ENCODE results near the gene IL17C.
"Not testable (repeated sequence)": the region's sequence is repeated elsewhere in the genome, so short reads cannot be mapped to it uniquely, and the experiment has no call there.

IL17C gene, protein sequence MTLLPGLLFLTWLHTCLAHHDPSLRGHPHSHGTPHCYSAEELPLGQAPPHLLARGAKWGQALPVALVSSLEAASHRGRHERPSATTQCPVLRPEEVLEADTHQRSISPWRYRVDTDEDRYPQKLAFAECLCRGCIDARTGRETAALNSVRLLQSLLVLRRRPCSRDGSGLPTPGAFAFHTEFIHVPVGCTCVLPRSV

DNA sequence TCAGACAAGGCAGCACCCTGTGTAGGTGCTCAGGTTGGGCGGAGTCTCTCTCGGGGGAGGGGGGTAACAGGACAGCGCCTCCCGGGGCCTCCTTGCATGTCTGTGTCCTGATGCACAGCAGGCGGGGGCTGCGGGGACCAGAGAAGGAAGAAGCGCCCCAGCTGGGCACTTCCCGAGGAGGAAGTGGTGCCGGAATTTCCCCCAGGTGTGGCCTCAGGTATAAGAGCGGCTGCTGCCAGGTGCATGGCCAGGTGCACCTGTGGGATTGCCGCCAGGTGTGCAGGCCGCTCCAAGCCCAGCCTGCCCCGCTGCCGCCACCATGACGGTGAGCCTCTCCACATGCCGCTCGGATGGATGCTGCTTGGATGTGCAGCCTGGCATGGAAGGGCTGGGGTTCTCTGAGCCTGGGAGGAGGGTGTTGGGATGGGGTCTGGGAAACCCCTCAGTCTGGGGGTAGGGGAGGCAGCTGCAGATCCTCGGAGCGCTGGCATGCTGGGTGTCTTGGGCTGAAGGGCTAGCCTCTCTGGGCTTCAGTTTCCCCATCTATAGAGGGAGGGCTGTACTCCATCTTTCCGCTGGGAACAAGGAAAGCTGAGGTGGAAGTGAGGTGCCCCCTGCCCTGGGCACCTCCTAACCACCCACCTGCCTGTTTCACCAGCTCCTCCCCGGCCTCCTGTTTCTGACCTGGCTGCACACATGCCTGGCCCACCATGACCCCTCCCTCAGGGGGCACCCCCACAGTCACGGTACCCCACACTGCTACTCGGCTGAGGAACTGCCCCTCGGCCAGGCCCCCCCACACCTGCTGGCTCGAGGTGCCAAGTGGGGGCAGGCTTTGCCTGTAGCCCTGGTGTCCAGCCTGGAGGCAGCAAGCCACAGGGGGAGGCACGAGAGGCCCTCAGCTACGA, at the start of gene IL17C:
Gene IL17C (plus strand): TSS at position 250 of the 908 bp plus-strand sequence. CDS start 70 bp downstream, at position 320.
- peak; percentile 31 for DNase-seq

DNA sequence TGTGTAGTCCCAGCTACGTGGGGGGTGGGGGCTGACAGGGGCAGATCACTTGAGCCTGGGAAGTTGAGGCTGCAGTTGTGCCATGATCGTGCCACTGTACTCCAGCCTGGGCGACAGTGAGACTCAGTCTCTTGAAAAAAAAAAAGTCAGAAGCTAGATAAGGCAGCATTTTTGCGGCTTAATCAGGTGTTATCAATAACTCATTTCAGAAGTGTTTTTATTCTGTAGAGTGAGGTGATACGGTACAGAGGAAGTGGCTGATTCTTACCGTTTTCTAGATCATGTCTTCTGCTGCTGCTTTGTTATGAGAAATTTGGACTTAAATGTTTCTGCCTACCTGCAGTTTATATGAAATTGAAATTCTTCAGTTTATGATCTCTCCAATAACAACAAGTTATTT, 49.6 kb upstream of the IL17C start:
- DNase-seq = no peak

DNA sequence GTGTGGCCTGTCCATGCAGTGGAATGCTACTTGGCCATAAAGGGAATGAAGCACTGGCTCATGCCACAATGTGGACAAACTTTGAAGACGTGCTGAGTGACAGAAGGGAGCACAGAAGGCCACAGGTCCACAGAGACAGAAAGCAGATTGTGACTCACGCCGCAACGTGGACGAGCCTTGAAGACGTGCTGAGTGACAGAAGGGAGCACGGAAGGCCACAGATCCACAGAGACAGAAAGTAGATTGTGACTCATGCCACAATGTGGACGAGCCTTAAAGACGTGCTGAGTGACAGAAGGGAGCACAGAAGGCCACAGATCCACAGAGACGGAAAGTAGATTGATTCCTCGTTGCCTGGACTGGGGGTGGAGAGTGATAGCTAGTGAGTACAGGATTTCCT, 48.9 kb upstream of the IL17C start:
- peak; percentile 32 for DNase-seq

DNA sequence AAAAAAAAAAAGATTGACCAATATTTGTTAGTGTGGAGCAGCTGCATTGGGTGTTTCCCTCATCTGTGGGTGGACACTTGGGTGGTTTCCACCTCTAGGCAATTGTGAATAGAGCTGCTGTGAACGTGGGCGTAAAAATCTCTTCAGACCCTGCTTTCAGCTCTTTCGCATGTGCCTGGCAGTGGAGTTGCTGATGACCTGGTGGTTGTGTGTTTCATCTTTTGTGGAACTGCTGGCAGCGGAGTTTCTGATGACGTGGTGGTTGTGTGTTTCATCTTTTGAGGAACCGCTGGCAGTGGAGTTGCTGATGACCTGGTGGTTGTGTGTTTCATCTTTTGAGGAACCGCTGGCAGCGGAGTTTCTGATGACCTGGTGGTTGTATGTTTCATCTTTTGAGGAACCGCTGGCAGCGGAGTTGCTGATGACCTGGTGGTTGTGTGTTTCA, 46.8 kb upstream of the IL17C start:
- peak; percentile 22 for DNase-seq

DNA sequence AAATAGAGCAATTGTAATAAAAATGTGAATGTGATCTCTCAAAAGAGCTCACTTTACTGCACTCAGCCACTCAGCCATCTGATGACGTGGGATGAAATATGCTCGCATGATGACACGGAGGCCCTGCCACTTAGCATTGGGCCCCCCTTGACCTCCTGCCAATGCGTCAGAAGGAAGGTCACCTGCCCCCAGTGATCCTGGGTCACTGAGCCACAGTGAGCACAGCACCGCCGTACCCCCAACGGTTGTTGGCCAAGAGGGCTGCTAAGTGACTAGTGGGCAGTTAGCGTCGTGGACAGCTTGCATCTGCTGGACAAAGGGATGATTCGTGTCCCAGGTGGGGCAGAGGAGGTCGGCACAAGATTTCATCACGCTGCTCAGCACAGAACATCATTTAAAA, 45.3 kb upstream of the IL17C start:
- no peak for DNase-seq

DNA sequence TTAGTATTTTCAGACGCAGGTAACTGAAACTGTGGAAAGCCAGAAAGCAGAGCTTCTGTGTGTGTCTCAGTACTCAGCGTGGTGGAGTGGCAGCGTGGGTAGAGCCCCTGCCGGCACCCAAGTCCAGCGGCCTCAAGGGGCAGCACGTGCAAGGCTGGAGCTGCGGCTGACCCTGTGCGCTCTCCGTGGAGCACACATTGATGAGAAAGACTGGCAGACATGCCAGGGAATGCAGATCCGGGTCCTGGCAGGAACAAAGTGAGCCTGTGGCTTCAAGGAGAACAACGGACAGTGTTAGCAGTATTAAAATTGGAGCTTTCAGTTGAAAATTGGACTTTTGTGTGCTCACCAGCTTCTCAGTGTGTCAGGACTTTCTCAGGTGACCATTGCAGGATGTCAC, 44.9 kb upstream of the IL17C start:
- no peak for DNase-seq

DNA sequence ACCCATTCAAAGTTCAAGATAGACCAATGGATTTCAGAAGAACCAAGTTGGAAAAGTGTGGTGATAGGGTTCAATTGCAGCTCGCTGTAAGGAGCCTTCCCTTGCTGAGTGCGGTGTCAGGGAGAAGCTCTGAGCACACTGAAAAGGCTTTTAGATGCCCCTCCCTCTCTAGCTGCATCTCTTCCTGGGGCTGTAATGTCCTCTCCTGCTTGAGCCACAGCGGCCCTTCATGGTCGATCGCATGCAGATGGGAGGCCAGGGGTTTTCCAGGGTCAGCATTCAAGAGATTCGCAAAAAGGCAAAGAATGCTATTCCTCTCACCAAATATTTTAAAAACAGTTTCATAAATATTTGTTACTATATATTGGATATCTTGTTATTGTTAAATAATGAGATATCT, 44.5 kb upstream of the IL17C start:
- DNase-seq = no peak

DNA sequence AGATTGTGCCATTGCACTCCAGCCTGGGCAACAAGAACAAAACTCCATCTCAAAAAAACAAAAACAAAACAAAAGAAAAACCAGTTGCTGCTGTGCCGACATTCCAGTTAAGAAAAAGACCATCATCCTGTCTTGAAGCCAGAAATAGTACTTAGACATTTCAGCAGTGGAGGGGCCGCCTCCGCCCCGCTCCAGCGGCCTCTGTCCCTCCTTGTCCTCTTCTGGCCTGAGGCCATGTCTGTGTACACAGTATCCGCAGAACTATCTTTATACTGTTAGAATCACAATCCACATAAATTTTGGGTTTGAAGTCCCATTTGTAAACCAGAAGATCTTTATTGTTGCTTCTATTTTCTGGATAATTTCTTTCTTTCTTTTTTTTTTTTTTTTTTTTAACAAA, 43.3 kb upstream of the IL17C start:
- no peak for DNase-seq

DNA sequence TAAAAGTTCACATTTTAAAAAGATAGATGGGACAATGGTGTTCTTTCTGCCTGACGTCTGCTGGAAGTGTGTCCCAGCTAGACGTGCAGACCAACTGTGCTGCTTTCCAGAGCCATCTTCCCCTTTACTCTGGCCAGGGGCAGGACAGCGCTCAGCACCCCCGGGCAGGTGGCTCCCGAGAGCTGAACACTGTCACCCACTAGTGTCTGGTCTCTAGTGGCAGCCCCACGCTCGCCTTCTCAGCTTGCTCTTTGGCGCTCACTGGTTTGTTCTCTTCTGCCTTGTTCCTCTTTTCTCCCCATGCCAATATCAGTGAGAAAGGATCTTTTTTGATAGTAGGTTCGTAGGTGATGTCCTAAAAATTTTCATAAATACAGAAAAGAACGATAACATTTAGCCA, 42.5 kb upstream of the IL17C start:
- no peak for DNase-seq

DNA sequence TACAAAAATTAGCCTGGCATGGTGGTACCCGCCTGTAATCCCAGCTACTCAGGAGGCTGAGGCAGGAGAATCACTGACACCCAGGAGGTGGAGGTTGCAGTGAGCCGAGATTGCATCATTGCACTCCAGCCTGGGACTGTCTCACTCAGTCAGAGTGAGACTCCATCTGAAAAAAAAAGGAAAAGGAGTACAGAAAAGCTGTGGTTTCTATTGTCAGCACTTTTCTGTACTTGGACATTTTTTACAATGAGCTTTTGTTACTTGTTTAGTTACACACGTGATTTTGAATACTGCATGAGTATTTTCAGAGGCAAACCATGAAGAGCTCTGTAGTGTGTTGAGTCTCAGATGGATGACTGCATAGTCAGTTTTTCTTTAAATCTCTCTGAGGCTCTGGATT, 41.9 kb upstream of the IL17C start:
- DNase-seq = no peak

DNA sequence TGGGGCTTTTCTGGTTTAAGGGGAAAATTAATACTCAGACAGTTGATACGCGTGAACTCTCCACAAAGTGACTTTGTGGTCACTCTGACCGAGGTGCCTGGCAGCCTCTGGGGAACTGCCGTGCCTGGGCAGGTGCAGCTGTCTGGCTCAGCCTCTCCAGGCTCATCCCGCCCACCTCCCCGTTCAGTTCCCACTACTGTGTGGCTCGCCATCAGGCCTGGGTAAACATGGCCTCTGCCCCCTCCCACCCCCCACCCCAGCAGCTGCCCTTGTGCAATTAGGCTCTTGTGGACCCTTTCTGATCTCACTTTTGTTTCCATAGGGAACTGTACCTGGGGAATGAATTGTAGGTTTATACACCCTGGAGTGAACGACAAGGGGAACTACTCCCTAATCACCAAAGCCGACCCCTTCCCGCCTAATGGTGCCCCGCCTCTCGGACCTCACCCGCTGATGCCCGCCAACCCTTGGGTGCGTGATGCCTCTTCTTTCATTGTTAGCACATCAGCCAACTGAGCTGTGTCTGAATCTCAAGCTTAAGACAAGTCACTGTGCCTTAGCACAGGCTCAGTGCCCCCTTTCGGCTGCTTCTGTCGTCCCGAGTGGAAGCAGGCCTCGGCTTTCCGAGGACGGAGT, 40.4 kb upstream of the IL17C start:
- DNase-seq = no peak

DNA sequence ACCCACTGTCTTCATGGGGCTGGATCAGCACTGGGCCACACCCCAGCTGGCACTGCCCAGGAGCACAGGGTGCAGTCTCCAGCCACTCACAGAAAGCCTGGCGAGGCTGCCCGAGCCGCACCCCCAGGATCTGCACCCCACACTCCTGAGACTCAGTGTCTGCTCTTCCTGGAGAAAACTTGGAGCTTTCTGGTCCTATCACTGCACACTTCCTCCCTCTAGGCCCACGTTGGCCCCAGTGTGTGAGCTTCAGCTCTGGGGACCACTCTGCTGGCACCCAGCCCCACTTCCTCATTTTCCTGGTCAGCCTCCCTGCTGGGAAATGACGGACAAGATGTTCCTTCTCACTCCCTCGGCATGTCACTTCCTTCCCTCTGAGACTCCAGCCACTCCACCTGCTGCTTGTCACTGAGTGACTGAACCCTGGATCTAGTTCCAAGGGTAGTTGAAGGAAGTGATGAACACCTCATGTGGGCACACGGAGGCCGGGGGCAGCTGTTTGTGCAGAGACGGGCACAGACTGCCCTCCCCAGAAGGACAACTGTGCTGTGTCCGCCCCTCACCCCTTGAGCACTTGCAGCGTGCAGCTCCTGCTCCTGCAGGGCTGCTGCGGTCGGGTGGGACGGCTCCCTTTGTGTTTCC, 39.2 kb upstream of the IL17C start:
- no peak for DNase-seq

DNA sequence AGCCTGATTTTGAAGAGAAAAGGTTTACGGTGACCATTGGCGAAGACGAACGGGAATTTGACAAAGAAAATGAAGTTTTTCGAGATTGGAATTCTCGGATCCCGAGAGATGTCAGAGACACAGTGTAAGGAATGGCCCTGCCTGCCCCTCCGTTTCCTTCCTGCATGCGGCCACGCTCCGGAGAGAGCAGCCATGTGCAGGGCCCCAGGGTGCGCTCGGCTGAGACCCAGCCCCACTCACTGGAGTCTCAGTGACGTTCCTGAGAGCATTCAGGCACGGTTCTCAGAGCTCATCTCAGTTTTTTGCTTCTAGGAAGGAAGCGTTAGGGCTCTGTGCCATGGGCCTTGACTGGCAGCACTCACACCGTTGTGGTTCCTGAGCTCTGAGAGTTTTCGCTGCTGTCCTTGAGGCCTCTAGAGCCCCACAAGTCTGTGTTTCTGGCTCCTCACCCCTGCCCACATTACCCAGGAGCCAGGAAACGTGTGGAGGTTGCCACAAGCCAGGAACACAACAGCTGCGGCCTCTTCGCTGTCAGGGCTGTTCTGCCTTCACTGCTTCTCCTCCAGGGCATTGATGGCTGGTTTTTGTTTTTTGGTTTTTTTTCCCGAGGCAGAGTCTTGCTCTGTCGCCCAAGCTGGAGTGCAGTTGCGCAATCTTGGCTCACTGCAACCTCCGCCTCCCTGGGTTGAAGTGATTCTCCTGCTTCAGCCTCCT, 38.4 kb upstream of the IL17C start:
- DNase-seq = no peak

DNA sequence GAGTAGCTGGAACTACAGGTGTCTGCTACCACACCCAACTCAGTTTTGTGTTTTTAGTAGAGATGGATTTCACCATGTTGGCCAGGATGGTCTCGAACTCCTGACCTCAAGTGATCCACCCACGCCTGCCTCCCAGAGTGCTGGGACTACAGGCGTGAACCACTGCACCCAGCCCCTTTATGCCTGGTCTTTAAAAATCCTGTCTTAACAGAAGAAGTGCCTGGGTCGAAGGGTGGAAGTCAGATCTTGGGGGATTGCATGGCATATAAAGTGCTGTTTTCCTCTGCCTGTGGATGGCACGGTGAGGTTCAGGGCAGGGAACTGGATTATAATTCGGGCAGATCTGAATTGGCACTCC, 37.9 kb upstream of the IL17C start:
- DNase-seq = no peak

DNA sequence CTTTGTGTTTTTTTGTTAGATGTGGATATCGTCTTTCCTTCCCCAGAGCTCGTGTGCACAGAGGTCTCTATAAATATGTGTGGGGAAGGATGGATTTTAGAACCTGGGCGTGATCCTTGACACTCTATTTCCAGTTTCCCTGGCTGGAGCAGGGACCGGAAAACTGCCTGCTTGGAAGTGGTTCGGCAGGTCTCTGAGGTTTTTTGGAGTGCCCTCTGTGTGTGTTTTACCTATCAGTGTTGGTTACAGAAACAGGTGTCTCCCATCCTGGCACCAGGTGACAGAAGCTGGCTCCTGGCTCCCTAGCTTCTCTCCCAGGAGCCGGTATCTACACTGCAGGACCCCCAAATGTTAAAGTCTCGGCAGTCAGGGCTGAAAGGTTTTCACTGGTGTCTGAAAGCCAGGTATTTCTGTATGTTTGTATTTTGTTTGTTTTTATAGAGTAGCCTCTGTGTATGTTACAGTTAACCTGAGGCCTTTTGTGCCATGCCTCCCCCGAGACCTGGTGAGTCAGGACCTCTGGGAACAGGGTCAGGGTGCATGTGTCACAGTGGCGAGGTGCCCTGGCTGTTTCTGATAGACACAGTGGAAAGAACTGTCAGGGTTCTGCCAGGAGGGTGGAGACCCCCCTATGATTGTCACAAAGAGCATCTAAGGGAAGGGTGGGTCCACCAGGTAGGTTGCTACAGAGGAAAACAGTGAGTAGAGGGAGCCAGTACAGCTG, 36.9 kb upstream of the IL17C start:
- no peak for DNase-seq

DNA sequence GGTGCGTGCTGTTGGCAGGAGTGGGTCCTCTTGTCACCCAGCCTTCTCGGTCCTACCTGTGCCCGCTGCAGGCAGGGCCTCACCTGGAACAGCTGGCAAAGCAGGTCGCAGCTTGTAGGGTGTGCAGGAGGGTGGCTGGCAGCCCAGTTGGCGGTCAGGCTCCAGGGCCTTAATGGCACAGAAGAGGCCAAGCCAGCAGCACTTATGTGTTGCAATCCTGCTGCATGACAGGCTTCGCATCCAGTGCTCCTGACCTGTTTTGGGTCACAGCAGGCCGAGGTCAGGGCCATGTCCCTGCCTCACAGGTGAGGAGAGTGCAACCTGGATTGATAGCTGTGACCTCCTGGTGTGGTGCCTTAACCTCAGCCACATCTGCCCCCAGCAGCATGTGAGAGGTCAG, 36.3 kb upstream of the IL17C start:
- DNase-seq = no peak

DNA sequence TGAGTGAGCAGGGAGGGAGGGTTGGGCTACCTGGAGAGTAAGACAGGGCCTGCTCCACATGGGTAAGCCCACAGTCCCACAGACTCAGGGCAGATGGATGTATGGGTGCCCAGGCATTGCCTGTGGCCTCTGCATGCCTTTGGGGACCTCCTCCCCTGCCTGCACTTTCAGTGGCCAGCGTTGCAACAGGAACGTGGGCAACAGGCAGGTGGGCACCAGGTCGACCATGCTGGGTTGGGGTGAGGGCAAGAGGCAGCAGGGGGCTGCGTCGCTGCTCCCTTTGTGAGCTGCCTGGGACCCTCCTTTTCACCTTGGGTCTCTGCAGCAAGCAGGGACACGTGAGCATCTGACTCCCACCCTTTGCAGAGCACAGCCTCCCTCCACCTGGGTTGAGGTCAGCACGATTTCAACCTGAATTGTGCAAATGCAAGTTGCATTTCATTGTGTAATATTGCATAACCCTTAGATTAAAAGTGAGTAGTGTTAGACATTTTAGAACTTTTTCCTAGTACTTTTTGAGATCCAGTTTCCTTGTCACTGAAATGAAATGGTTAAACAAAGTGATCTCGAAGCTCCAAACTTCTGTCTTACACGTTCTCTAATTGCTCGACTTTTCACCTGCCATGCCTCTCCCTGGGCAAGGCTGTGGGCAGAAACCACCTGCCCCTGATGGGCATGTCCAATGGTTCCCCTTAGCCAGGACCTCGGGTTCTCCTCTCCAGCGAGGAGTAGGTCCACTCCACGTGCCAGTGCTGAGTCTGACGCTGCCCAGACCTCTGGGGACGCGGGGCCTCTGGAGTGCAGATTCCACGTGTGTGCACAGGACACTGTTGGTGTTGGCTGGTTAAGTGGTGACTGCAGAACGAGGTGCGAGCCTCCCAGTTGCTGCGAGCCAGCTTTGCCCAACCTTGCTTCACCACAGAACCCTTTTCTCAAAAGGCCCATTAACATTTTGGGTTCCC, 32.9 kb upstream of the IL17C start:
- DNase-seq = no peak

DNA sequence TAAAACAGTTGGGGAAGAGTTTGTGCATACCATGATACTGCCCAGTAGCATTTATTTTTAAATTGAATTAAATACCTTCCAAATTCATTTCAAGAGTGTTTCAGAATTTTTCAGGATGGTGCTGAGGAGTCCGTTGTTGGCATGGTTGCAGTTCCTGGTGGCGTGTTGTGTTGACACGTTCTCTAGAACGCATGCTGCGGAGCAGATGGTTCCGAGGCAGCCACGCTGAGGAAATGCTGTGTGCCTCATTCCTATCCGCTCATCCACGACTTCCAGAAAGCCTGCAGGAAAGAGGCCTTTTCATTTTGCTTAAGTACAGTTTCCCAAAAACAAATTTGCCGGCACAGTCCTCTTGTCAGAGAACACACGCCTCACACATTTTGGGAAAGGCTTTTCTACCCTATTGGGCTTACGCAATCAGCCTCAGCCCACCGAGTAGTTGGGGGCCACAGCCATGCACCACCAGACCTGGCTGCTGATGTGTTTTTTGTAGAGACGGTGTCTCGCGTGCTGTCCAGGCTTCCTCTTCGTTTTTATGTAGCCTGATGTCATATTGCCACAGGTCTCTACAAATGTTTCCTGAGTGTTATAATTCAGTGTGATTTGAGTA, 32.1 kb upstream of the IL17C start:
- no peak for DNase-seq

DNA sequence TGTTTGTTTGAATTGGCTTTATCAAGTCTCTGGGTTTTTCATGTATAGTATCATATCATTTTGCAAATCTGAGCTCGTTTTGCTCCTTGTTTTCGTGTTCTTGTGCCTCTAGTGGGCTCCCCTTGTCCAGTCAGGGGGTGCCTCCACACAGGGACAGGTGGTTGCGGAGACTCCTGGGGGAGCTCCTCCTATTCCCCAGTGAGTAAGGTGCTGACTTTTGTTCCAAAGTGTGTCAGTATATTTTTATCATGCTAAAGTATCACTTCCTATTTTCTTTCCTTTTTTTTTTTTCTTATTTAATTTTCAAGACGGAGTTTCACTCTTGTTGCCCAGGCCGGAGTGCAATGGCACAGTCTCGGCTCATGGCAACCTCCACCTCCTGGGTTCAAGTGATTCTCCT, 30.3 kb upstream of the IL17C start:
- DNase-seq = no peak

DNA sequence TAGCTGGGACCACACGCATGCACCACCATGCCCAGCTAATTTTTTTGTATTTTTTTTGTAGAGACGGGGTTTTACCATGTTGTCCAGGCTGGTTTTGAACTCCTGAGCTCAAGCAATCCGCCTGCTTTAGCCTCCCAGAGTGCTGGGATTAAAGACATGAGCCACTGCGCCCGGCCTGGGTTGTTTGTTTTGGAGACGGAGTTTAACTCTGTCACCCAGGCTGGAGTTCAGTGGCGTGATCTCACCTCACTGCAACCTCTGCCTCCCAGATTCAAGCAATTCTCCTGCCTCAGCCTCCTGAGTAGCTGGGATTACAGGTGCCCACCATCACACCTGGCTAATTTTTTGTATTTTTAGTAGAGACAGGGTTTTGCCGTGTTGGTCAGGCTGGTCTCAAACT, 28.9 kb upstream of the IL17C start:
- not testable (repeated sequence) for DNase-seq

Measured in CD4-positive, alpha-beta T cell treated with Interleukin-6 for 4 hours (primary cell).